HG03066 (cell line): ENCODE measurements around the gene SCRT2.

Experiments used
- ATAC-seq: cut with Tn5 transposase; IDR thresholded peaks from one replicate; pipeline ENCODE4 v1.9.1; 2021; ENCODE audit warnings: low read depth; ENCODE audit not compliant: unreplicated experiment

Gene SCRT2

GRCh38 chr20:673603-674001, 2.0 kb downstream of the SCRT2 start:
- ATAC-seq, result no peak

- ATAC-seq, result no peak
Observed at GRCh38 chr20:672963-673602, 2.5 kb downstream of the SCRT2 start.

- ATAC-seq, result no peak
Observed at GRCh38 chr20:671252-672030, 4.2 kb downstream of the SCRT2 start.

GRCh38 chr20:669573-669972, 6.0 kb downstream of the SCRT2 start:
- ATAC-seq, result no peak

GRCh38 chr20:668638-669037, 7.0 kb downstream of the SCRT2 start:
- ATAC-seq, result no peak

- no peak for ATAC-seq
Observed at GRCh38 chr20:668050-668449, 7.6 kb downstream of the SCRT2 start.

GRCh38 chr20:667351-668034, 8.1 kb downstream of the SCRT2 start:
- no peak for ATAC-seq

- no peak for ATAC-seq
Observed at GRCh38 chr20:666877-667276, 8.7 kb downstream of the SCRT2 start.

GRCh38 chr20:665276-665675, 10.3 kb downstream of the SCRT2 start:
- ATAC-seq, result no peak

GRCh38 chr20:664576-664975, 11.0 kb downstream of the SCRT2 start:
- no peak for ATAC-seq

- ATAC-seq, result no peak
Observed at GRCh38 chr20:664151-664550, 11.5 kb downstream of the SCRT2 start.

- ATAC-seq, result no peak
Observed at GRCh38 chr20:663315-664090, 12.1 kb downstream of the SCRT2 start.

GRCh38 chr20:662277-663192, 13.1 kb downstream of the SCRT2 start:
- ATAC-seq, result no peak

- ATAC-seq, result no peak
Observed at GRCh38 chr20:661474-662270, 13.9 kb downstream of the SCRT2 start.

- ATAC-seq, result no peak
Observed at GRCh38 chr20:658731-659291, 16.8 kb downstream of the SCRT2 start.

GRCh38 chr20:658202-658601, 17.4 kb downstream of the SCRT2 start:
- ATAC-seq, result no peak

- no peak for ATAC-seq
Observed at GRCh38 chr20:655726-656624, 19.6 kb downstream of the SCRT2 start.

- ATAC-seq, result no peak
Observed at GRCh38 chr20:654417-654750, 21.2 kb downstream of the SCRT2 start.
